ENCODE results near the gene MRPL2. TPM values are rescaled to one million over a fixed set of nuclear protein-coding genes. Genes with fewer than 3 reads are reported as not detected.

Gene MRPL2
- total and polyA plus RNA-seq, 4 donors: 19.6 to 73.9 (median 44.7) TPM

DNA sequence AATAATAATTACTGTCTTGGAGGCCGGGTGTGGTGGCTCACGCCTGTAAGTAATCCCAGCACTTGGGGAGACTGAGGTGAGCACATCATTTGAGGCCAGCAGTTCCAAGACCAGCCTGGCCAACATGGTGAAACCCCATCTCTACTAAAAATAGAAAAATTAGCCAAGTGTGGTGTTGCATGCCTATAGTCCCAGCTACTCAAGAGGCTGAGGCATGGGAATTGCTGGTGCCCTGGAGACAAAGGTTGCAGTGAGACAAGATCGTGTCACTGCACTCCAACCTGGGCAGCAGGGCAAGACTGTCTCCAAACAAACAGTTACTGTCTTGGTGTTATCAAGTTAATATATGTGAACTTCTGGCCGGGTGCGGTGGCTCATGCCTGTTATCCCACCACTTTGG, 32.9 kb downstream of the MRPL2 start:
- Histone ChIP-seq H3K36me3 (ENCODE audit: control insufficient read depth in 4 of 4, insufficient read depth in 3 of 4, low read depth in 1 of 4, low read length in 3 of 4) (peaks cover 12 to 50% (median 37%) of the 10 kb centered on the region in 4 donors), H3K27ac (ENCODE audit: low read depth in 1 of 2, low read length in 2 of 2) (no peak overlapping the region), H3K9me3 (ENCODE audit: control insufficient read depth in 4 of 4, low read length in 3 of 4) (no peaks in the 10 kb centered on the region), H3K9ac (ENCODE audit: low read depth in 1 of 2, low read length in 2 of 2) (no peak overlapping the region), H3K4me1 (ENCODE audit: control insufficient read depth in 4 of 4, insufficient read depth in 4 of 4, low read length in 3 of 4) (peaks cover 0 to 8% (median 3%) of the 10 kb centered on the region in 4 donors), H3K27me3 (ENCODE audit: control insufficient read depth in 4 of 4, insufficient read depth in 4 of 4, low read length in 3 of 4) (no peaks in the 10 kb centered on the region), H3K4me3 (ENCODE audit: low read depth in 1 of 3, low read length in 3 of 3) (no peak overlapping the region)
- no peak for DNase-seq (ENCODE audit: low spot score)
- 95% methylated on average over 5 of the region's 5 CpGs for WGBS
- TF ChIP-seq, protein P1, sequence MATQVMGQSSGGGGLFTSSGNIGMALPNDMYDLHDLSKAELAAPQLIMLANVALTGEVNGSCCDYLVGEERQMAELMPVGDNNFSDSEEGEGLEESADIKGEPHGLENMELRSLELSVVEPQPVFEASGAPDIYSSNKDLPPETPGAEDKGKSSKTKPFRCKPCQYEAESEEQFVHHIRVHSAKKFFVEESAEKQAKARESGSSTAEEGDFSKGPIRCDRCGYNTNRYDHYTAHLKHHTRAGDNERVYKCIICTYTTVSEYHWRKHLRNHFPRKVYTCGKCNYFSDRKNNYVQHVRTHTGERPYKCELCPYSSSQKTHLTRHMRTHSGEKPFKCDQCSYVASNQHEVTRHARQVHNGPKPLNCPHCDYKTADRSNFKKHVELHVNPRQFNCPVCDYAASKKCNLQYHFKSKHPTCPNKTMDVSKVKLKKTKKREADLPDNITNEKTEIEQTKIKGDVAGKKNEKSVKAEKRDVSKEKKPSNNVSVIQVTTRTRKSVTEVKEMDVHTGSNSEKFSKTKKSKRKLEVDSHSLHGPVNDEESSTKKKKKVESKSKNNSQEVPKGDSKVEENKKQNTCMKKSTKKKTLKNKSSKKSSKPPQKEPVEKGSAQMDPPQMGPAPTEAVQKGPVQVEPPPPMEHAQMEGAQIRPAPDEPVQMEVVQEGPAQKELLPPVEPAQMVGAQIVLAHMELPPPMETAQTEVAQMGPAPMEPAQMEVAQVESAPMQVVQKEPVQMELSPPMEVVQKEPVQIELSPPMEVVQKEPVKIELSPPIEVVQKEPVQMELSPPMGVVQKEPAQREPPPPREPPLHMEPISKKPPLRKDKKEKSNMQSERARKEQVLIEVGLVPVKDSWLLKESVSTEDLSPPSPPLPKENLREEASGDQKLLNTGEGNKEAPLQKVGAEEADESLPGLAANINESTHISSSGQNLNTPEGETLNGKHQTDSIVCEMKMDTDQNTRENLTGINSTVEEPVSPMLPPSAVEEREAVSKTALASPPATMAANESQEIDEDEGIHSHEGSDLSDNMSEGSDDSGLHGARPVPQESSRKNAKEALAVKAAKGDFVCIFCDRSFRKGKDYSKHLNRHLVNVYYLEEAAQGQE (IDR thresholded peaks at IDR 0.05): no peak
- TF ChIP-seq FOXA1 (IDR thresholded peaks at IDR 0.05) (no peak), SP1 (IDR thresholded peaks at IDR 0.05) (no peak), TAF1 (conservative IDR thresholded peaks at IDR 0.05) (no peak), RXRA (IDR thresholded peaks at IDR 0.05) (no peak), GABPA (IDR thresholded peaks at IDR 0.05 in 1 of 2, conservative IDR thresholded peaks at IDR 0.05 in 1 of 2) (no peak), HNF4G (IDR thresholded peaks at IDR 0.05) (no peak), YY1 (IDR thresholded peaks at IDR 0.05) (no peak), RAD21 (IDR thresholded peaks at IDR 0.05) (no peak), NR2F2 (IDR thresholded peaks at IDR 0.05) (no peak), EGR1 (IDR thresholded peaks at IDR 0.05; ENCODE audit: low read depth in 2 of 2) (no peak)
- TF ChIP-seq, protein P2, sequence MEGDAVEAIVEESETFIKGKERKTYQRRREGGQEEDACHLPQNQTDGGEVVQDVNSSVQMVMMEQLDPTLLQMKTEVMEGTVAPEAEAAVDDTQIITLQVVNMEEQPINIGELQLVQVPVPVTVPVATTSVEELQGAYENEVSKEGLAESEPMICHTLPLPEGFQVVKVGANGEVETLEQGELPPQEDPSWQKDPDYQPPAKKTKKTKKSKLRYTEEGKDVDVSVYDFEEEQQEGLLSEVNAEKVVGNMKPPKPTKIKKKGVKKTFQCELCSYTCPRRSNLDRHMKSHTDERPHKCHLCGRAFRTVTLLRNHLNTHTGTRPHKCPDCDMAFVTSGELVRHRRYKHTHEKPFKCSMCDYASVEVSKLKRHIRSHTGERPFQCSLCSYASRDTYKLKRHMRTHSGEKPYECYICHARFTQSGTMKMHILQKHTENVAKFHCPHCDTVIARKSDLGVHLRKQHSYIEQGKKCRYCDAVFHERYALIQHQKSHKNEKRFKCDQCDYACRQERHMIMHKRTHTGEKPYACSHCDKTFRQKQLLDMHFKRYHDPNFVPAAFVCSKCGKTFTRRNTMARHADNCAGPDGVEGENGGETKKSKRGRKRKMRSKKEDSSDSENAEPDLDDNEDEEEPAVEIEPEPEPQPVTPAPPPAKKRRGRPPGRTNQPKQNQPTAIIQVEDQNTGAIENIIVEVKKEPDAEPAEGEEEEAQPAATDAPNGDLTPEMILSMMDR (IDR thresholded peaks at IDR 0.05; ENCODE audit: low read depth, low read length, missing input control): no peak
- TF ChIP-seq, protein P3, sequence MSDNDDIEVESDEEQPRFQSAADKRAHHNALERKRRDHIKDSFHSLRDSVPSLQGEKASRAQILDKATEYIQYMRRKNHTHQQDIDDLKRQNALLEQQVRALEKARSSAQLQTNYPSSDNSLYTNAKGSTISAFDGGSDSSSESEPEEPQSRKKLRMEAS (IDR thresholded peaks at IDR 0.05): no peak
- TF ChIP-seq, protein P4, sequence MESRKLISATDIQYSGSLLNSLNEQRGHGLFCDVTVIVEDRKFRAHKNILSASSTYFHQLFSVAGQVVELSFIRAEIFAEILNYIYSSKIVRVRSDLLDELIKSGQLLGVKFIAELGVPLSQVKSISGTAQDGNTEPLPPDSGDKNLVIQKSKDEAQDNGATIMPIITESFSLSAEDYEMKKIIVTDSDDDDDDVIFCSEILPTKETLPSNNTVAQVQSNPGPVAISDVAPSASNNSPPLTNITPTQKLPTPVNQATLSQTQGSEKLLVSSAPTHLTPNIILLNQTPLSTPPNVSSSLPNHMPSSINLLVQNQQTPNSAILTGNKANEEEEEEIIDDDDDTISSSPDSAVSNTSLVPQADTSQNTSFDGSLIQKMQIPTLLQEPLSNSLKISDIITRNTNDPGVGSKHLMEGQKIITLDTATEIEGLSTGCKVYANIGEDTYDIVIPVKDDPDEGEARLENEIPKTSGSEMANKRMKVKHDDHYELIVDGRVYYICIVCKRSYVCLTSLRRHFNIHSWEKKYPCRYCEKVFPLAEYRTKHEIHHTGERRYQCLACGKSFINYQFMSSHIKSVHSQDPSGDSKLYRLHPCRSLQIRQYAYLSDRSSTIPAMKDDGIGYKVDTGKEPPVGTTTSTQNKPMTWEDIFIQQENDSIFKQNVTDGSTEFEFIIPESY (IDR thresholded peaks at IDR 0.05): no peak
- TF ChIP-seq, protein P5, sequence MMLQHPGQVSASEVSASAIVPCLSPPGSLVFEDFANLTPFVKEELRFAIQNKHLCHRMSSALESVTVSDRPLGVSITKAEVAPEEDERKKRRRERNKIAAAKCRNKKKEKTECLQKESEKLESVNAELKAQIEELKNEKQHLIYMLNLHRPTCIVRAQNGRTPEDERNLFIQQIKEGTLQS (IDR thresholded peaks at IDR 0.05): no peak

DNA sequence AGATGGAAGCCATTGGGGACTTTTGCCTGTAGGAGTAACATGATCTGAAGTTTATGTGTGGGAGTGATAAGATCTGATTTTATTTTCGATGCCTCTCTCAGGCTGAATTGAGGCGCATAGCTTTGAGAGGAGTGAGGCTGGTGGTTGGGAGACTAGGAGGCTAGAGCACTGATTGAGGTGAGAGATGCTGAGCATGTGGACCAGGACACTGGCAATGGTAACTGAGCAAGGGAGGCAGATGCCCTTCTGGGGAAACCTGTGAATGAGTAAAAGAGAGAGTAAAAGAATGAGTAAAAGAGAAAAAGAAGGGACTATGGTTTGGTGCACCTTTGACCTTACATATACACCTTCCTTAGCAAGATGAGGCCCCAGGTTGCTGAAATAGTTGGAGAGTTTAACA, 34.8 kb downstream of the MRPL2 start:
- Histone ChIP-seq H3K4me1 (ENCODE audit: control insufficient read depth in 4 of 4, insufficient read depth in 4 of 4, low read length in 3 of 4) (peaks cover 2 to 13% (median 9%) of the 10 kb centered on the region in 4 donors), H3K27me3 (ENCODE audit: control insufficient read depth in 4 of 4, insufficient read depth in 4 of 4, low read length in 3 of 4) (no peaks in the 10 kb centered on the region), H3K4me3 (ENCODE audit: low read depth in 1 of 3, low read length in 3 of 3) (no peak overlapping the region), H3K36me3 (ENCODE audit: control insufficient read depth in 4 of 4, insufficient read depth in 3 of 4, low read depth in 1 of 4, low read length in 3 of 4) (peaks cover 8 to 43% (median 30%) of the 10 kb centered on the region in 4 donors), H3K9me3 (ENCODE audit: control insufficient read depth in 4 of 4, low read length in 3 of 4) (no peaks in the 10 kb centered on the region), H3K9ac (ENCODE audit: low read depth in 1 of 2, low read length in 2 of 2) (no peak overlapping the region), H3K27ac (ENCODE audit: low read depth in 1 of 2, low read length in 2 of 2) (no peak overlapping the region)
- no peak for DNase-seq (ENCODE audit: low spot score)
- TF ChIP-seq JUND (IDR thresholded peaks at IDR 0.05) (no peak), SP1 (IDR thresholded peaks at IDR 0.05) (no peak), FOXA2 (IDR thresholded peaks at IDR 0.05) (no peak), RXRA (IDR thresholded peaks at IDR 0.05) (no peak), GABPA (IDR thresholded peaks at IDR 0.05 in 1 of 2, conservative IDR thresholded peaks at IDR 0.05 in 1 of 2) (no peak), HNF4G (IDR thresholded peaks at IDR 0.05) (no peak), HNF4A (conservative IDR thresholded peaks at IDR 0.05) (no peak)
- TF ChIP-seq, protein P1 (IDR thresholded peaks at IDR 0.05): no peak
- TF ChIP-seq, protein P3 (IDR thresholded peaks at IDR 0.05): no peak
- 98% methylated on average over 2 of the region's 2 CpGs for WGBS

All from liver (tissue), 9 donors.